Activated CD4-positive, alpha-beta T cell treated with anti-CD3 and anti-CD28 coated beads, Interleukin-2, amount 50 U/mL, for 24 hours (primary cell): Measurements from ENCODE around the gene PRPF19.

ENCODE experiments used
- DNase-seq, 2 donors: peaks; one replicate each; pipeline ENCODE4 v3.0.0-alpha.2; 2020; ENCODE audit warnings: low read depth in 1 of 2, low spot score in 1 of 2

Gene PRPF19

GRCh38 chr11:60875366-60876167, 30.8 kb downstream of the PRPF19 start:
- DNase-seq = no peak

DNA sequence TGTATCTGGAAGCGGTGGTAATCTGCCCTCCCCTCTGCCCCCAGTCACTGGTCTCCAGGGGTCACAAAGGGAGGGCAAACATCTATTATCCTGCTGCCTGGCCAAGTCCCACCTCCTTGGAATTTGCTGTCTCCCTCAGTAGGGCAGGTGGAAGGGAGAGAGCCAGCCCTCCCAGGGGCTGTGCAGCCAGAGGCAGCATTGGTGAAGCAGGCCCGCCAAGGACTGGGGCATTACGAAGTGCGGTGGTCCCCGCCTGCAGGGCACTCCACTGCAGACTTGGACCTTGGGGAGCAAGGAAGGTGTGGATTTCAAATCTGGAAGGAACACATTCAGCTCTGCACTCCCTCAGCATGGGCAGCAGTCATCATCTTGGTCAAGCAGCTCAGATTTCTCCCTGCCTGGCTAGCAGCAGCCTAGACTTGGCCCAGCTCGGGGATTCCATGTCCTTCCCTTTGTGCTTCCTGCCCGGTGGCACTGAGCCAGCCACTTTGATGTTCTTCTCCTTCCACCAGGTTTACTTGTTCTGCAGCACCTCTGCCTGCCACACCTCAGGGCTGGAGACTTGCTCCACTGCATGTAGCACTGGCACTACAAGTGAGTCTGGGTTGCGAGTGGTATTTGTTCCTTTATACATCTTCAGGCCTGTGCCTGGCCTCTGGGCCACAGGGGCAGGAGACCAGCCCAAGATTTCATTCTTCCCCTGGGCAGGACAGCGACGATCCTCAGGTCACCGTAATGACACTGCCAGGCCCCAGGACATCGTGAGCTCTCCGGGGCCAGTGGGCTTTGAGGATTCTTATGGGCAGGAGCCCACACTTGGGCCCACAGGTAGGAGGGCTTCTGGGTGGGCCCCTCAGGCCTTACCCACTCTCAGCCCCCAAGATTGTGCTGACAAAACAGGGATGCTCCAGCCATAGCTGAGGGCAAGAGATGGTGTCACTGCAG, 31.7 kb downstream of the PRPF19 start:
- no peak for DNase-seq

DNA sequence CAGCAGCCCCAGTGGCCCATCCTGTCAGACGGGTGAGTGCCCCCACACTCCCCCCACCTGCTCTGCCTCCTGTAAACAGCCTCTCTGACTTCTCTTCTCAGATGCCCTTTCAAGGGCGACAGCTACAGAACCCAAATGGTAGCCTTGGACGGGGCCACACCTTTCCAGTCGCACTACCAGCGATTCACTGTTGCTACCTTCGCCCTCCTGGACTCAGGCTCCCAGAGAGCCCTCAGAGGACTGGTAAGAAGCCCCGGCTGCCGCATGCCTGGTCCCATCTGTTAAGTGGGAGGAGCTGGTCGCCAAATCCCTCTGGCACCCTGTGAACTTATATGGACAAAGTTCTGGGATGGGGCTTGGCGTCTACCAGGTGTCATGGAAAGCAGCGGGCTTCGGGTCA, 32.9 kb downstream of the PRPF19 start:
- DNase-seq = no peak

GRCh38 chr11:60872961-60873524, 33.3 kb downstream of the PRPF19 start:
- DNase-seq = no peak

- DNase-seq = no peak
Observed at GRCh38 chr11:60872124-60872960, 34.0 kb downstream of the PRPF19 start.

DNA sequence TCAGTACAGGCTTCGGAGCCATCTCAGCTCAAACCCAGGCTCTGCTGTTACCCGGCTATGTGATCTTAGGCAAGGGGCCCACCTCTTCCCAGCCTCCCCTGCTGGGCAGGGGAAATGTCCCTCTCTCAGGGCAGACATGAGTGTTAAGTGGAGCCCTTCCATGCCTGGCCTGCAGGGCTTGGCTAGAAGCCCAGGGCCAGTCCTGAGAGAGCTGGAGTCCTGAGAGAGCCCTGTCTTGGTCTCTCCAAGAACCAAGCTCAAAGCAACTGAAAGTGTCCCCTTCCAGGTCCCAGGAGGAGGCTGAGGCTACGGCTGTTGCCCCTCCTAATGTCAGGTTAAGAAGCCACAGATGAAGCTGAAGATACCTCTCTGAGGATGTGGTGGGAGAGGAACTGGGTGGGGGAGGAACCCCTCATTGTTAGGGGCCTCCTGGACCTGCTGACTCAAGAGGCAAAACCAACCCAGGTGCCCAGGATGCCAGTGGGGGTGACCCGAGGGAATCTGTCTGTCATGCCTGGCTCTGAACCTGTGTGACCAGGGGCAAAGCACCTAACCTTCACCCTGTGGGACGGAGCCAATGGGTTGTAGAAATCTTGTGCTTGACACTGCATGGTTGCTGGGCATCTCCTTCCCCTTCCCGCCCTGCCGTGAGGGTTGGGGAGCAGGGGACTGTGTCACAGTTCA, 34.9 kb downstream of the PRPF19 start:
- DNase-seq = no peak

DNA sequence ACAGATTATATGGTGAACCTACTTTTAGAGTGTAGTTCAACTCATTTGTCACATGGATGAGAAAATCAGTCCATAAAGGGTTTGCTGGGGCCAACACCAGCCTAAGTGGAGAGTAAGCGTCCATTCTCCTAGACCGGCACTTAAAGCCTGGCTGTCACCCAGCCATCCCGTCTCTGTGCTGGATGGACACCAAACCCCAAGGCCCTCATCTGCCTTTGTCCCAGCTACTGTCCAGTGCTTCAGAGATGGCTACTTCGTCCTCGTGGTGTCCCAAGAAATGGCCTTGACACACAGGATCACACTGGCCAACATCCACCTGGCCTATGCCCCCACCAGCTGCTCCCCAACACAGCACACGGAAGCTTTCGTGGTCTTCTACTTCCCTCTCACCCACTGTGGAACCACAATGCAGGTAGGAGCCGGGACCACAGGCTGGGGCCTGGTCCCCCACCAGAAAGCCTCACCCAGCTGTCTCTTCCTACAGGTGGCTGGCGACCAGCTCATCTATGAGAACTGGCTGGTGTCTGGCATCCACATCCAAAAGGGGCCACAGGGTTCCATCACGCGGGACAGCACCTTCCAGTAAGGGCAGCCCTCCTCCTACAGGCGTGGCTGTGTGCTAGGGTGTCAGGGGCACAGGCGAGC, 35.5 kb downstream of the PRPF19 start:
- DNase-seq = no peak

- no peak for DNase-seq
Observed at GRCh38 chr11:60870276-60870675, 36.1 kb downstream of the PRPF19 start.

DNA sequence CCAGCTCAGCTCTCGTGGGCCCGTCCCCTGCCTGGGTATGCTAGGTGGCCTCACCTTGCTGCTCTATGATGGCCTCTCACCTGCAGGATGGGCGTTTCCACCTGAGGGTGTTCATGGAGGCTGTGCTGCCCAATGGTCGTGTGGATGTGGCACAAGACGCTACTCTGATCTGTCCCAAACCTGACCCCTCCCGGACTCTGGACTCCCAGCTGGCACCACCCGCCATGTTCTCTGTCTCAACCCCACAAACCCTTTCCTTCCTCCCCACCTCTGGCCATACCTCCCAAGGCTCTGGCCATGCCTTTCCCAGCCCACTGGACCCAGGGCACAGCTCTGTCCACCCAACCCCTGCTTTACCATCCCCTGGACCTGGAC, 36.9 kb downstream of the PRPF19 start:
- DNase-seq = no peak

DNA sequence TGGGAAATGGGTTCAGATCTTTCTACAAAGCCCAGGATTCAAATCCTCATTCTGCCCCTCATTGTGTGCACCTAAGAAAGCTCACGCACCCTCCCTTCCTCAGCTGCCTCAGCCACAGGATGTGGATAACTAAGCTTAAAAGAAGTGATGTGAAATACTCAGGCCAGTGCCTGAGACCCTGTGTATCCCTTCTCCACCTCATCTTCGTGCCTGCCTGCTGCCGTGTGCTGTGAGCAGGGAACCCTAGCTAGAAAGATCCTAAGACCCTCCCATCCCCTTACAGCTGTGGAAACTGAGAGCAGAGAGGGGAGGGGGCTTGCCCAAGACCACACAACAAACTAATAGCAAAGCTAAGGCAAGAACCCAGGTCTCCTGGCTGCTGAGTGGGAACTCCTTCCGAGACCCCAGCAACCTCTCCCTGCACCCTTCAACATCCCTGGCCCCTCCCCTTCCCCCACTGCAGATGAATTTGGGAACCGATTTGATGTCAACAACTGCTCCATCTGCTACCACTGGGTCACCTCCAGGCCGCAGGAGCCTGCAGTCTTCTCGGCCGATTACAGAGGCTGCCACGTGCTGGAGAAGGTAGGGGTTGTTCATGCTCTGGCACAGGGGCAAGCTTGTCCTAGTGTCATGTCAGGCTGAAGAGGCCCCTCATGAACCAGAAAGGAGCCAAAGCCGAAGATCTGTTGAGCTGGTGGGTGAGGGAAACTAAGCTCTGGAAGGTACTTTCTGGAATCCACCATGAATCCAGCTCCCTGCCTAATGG, 37.5 kb downstream of the PRPF19 start:
- DNase-seq = no peak

GRCh38 chr11:60867871-60868681, 38.3 kb downstream of the PRPF19 start:
- DNase-seq = no peak

DNA sequence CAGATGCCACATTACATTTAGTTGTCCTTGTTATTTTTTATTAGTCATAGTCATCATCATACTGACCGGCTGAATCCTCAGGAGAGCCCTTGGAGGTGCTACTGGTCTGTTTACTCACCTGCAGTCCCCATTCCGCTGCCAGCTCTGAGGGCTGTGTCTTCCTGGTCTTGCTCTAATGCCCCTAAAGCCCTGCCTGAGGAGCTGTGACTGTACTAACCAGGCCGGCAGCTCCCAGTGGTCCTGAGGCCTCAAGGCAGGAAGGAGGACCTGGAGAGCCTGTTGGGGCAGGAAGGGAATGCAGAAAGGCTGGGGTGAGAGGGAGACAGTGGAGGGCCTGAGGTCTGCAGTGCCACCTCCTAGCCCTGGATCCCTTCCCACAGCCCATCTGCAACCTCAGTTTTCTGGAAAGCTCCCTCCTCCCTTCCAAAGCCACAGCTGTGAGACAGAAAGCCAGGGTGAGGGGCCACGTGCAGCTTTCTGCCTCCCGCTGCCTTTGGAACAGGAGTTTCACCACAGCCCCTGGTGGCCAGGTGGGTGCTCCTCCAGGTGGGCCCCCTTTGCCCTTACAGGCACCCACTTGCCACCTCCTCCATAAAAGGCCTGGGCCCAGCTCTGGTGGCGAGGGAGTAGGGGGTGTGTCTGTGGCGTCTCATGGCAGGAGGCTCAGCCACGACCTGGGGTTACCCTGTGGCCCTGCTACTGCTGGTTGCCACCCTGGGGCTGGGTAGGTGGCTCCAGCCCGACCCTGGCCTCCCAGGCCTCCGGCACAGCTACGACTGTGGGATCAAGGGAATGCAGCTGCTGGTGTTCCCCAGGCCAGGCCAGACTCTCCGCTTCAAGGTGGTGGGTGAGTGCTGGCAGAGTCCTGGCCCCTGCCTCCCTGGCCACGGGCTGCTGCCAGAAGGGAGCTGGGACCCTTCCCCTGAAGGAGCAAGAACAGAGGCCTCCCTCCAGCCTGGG, 39.2 kb downstream of the PRPF19 start, which contains the start of gene ZP1:
Gene ZP1, plus strand, starts transcription at position 632 of the 960 bp plus-strand sequence. Its CDS starts 20 bp downstream, at position 652.
- no peak for DNase-seq

GRCh38 chr11:60864856-60865513, 41.4 kb downstream of the PRPF19 start:
- DNase-seq = no peak

DNA sequence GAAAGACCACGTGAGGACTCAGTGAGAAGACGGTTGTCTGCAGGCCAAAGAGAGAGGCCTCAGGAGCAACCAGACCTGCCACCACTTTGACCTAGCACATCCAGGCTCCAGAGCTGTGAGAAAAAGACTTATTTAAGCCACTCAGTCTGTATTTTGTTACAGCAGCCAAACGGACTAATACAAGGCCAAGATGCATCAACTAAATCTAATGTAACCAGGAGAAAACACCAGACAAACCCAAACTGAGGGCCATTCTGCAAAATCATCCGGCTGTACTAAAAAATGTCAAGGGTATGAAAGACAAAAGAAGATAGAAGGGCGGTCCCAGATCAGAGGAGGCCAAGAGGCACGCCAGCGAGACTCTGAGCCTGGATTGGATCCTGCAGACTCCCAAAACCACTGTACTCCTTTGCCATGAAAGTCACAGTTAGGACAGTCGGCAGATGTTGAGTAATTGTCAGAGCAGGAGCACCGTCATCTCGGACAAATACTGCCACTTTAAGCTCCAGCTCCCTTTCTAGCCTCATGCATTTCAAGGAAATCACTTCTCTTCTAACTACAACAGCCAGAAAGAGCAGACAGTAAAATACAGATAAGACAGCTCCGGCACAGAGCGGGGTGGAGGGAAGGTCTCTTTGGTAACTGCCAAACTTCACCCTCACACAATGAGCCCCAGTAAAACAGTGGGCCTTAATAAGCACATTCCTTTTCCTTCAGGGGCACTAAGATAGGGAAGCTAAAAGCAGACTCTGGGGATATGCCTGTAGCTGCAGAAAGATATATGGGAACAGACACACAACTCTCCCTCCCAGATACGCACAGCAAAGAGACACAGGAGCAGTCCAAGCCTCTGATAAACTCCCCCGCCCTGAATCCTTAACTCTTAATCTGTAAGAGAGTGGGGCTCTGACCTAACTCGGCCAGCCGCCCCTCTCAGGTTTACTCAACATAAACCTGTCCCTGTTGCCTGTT, 42.5 kb downstream of the PRPF19 start:
- no peak for DNase-seq

GRCh38 chr11:60862171-60862570, 44.2 kb downstream of the PRPF19 start:
- no peak for DNase-seq
